MCF 10A (cell line): ENCODE results near the gene FUOM. TPM values are rescaled to one million over a fixed set of nuclear protein-coding genes. Genes with fewer than 3 reads are reported as not detected.

Experiments
- BruUV-seq: library from RNA; stranded (reverse); fragments of 400-500 nt; replicated peaks from 2 replicates; lab custom pipeline; 2021; lab: Mats Ljungman, UMichigan
- CTCF ChIA-PET: fragments of 300-600 bp; sonication (Branson Sonifier 250); formaldehyde crosslinking; extraction: SDS; loops from one replicate; lab custom pipeline; 2021; ENCODE audit warnings: antibody characterized with exemption, inconsistent platforms; lab: Yijun Ruan, JAX
- POLR2A ChIA-PET: fragments of 300-600, 350-650 bp; sonication (Branson Sonifier 250); formaldehyde crosslinking; extraction: SDS; loops from one replicate; lab custom pipeline; 2020; ENCODE audit warnings: antibody characterized with exemption, inconsistent platforms; lab: Yijun Ruan, JAX
- DNase-seq: peaks from one replicate; pipeline ENCODE4 v3.0.0-alpha.2; 2018; ENCODE audit not compliant: unreplicated experiment
- H3K27ac Mint-ChIP-seq: one replicate; pipeline ENCODE4 v1.8.0; 2022; ENCODE audit warnings: mild to moderate bottlenecking, low read depth, mixed read lengths; ENCODE audit not compliant: unreplicated experiment
- H3K27me3 Mint-ChIP-seq: one replicate; pipeline ENCODE4 v1.8.0; 2022; ENCODE audit warnings: mixed read lengths; ENCODE audit not compliant: insufficient read depth, unreplicated experiment
- H3K36me3 Mint-ChIP-seq: one replicate; pipeline ENCODE4 v1.8.0; 2022; ENCODE audit warnings: mild to moderate bottlenecking, moderate library complexity, mixed read lengths; ENCODE audit not compliant: insufficient read depth, unreplicated experiment
- H3K4me1 Mint-ChIP-seq: one replicate; pipeline ENCODE4 v1.8.0; 2022; ENCODE audit warnings: mixed read lengths; ENCODE audit not compliant: insufficient read depth, unreplicated experiment
- H3K4me3 Mint-ChIP-seq: one replicate; pipeline ENCODE4 v1.8.0; 2022; ENCODE audit warnings: mild to moderate bottlenecking, moderate library complexity, mixed read lengths; ENCODE audit not compliant: unreplicated experiment
- H3K9me3 Mint-ChIP-seq: one replicate; pipeline ENCODE4 v1.8.0; 2022; ENCODE audit warnings: mixed read lengths; ENCODE audit not compliant: unreplicated experiment
- CTCF ChIP-seq: fragments of 200-600 bp; IDR thresholded peaks from one replicate; pipeline ENCODE4 v1.8.0; 2022; ENCODE audit warnings: antibody characterized with exemption, mild to moderate bottlenecking; ENCODE audit not compliant: unreplicated experiment
- intact Hi-C: fragments of 100-400 bp; cut with micrococcal nuclease; formaldehyde crosslinking; loops from 2 replicates; pipeline ENCODE4 v1.14.1; 2022
- total RNA-seq: library from RNA; stranded (reverse); gene quantifications from 2 replicates; pipeline ENCODE4 v1.2.3, GENCODE V29; 2022

The FUOM gene
- total RNA-seq, 1 experiment from 2014 or later, result 22.6 TPM

DNA sequence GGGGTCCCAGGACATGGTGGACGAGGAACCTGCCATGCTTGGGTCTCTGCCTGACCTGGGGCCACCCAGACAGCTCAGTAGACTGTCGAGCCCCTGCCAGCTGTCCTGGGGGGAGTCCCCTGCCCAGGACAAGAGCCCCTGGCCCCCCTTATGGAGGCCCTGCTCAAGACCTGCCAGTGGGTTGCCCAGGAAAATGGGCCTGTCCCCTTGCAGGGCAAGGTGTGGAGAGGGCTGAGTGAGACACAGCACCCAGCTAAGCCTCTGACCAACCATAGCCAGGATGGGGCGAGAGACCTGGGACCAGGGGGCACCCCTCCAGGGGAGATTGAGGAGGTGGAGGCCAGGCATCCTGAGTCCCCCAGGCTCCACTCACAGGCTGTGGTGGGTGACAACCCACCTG is 1.8 kb downstream of the FUOM start:
- no peaks in the 10 kb centered on the region for H3K9me3 Mint-ChIP-seq
- CTCF ChIA-PET, result interaction anchor here (1.3 kb wide), 1 partner anchor 26 kb away, joined by 4 read pairs; no protein-coding TSS in a partner anchor
- H3K36me3 Mint-ChIP-seq, result peaks cover 2% of the 10 kb centered on the region
- BruUV-seq, result no TSS peak
- POLR2A ChIA-PET, result no interaction called here
- H3K27ac Mint-ChIP-seq, result no peak overlapping the region
- DNase-seq, result no peak
- no peaks in the 10 kb centered on the region for H3K4me1 Mint-ChIP-seq
- H3K4me3 Mint-ChIP-seq, result peak overlapping the region; percentile 68
- no peaks in the 10 kb centered on the region for H3K27me3 Mint-ChIP-seq
- intact Hi-C loops, result no loop called here
- no peak for TF ChIP-seq CTCF

GRCh38 chr10:133355266-133355665 is 2.6 kb downstream of the FUOM start:
- Mint-ChIP-seq H3K27ac (no peak overlapping the region), H3K4me1 (no peaks in the 10 kb centered on the region), H3K36me3 (no peaks in the 10 kb centered on the region), H3K4me3 (no peak overlapping the region), H3K27me3 (no peaks in the 10 kb centered on the region), H3K9me3 (no peaks in the 10 kb centered on the region)
- DNase-seq, result no peak
- intact Hi-C loops, result no loop called here
- no TSS peak for BruUV-seq
- ChIA-PET POLR2A (no interaction called here), CTCF (no interaction called here)
- no peak for TF ChIP-seq CTCF

DNA sequence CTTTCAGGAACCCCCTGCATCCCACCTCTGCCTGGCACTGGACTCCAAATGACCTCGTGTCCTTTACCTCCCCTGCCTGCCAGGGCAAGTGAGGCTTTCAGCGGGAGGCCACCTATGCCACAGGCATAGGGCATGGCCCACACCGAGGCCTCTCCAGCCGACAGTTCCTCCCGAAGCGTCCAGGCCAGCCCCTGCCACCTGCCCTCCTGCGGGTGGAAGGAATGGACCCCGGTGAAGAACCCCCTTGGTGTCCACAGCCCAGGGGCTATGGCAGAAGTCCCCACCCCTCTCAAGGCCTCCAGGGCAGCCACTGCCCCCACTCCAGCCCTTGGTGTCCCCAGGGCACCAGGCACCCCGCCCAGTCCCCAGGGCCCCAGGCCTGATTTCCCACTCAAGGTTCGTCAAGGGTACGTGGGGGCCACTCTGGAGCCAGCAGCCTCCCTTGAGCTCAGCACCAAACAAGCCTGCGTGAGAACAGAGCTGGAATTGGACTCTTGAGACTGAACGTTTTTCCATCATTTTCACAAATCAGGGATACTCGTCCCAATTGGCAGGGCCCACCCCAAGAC is 3.1 kb downstream of the FUOM start:
- no TSS peak for BruUV-seq

GRCh38 chr10:133353988-133354605 is 3.7 kb downstream of the FUOM start:
- no peaks in the 10 kb centered on the region for H3K9me3 Mint-ChIP-seq
- POLR2A ChIA-PET, result interaction anchor here (0.6 kb wide), 1 partner anchor 33 kb away, joined by 6 read pairs; no protein-coding TSS in a partner anchor

More for the DNA sequence above, 3.1 kb downstream of the FUOM start:
- H3K4me1 Mint-ChIP-seq, result no peaks in the 10 kb centered on the region
- no peak for TF ChIP-seq CTCF
- no peak overlapping the region for H3K27ac Mint-ChIP-seq
- POLR2A ChIA-PET, result no interaction called here
- no peaks in the 10 kb centered on the region for H3K27me3 Mint-ChIP-seq
- H3K9me3 Mint-ChIP-seq, result no peaks in the 10 kb centered on the region
- no peak overlapping the region for H3K4me3 Mint-ChIP-seq
- intact Hi-C loops, result no loop called here
- DNase-seq, result no peak
- no peaks in the 10 kb centered on the region for H3K36me3 Mint-ChIP-seq
- CTCF ChIA-PET, result no interaction called here

More at GRCh38 chr10:133353988-133354605, 3.7 kb downstream of the FUOM start:
- no peak overlapping the region for H3K27ac Mint-ChIP-seq
- H3K27me3 Mint-ChIP-seq, result no peaks in the 10 kb centered on the region
- no peak overlapping the region for H3K4me3 Mint-ChIP-seq
- no peaks in the 10 kb centered on the region for H3K36me3 Mint-ChIP-seq
- TF ChIP-seq CTCF, result no peak
- H3K4me1 Mint-ChIP-seq, result peaks cover 3% of the 10 kb centered on the region
- intact Hi-C loops, result no loop called here
- no peak for DNase-seq
- CTCF ChIA-PET, result no interaction called here
- BruUV-seq, result no TSS peak
